NB4 (cell line): ENCODE results near the gene RPL23.

Experiments used
- CTCF ChIP-seq: IDR thresholded peaks from one replicate; pipeline ENCODE4 v1.5.1; 2012; ENCODE audit warnings: low read depth, low read length
- POLR2A ChIP-seq: IDR thresholded peaks from 2 replicates; pipeline ENCODE4 v1.6.1; 2011; ENCODE audit warnings: mild to moderate bottlenecking; ENCODE audit not compliant: insufficient read length; ENCODE audit errors: extremely low read depth

DNA sequence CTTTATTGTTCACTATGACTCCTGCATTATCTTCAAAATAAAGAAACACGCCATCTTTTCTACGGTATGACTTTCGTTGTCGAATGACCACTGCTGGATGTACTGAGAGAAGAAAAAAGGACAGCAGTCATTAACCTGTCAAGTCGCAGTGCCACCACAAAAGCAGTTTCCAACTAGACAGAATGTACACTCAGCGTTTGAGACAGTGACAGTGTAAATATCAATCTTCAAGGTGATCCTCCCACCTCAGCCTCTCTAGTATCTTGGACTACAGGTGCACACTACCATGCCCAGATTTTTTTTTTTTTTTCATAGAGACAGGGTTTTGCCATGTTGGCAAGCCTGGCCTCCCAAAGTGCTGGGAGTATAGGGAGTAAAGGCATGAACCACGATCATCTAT, 3.1 kb downstream of the RPL23 start:
- no peak for TF ChIP-seq CTCF
- TF ChIP-seq POLR2A, result no peak
